Body of pancreas (tissue), 4 donors: Measurements from ENCODE around the gene MYRFL. TPM values are rescaled to one million over a fixed set of nuclear protein-coding genes. Genes with fewer than 3 reads are reported as not detected.

ENCODE experiments used
- ATAC-seq: fragments of 150-250 bp; one replicate; pipeline ENCODE4 v1.9.1; 2016
- DNase-seq, 4 donors: peaks; one replicate each; pipeline ENCODE4 v3.0.0-alpha.2; 2019
- H3K27ac ChIP-seq, 4 donors: fragments of 200-600 bp; sonication (generic); 1 replicate in 3 of 4; 2 replicates in 1 of 4; pipeline versions ENCODE4 v1.5.1 to v1.6.1; 2016 to 2019; ENCODE audit warnings: mild to moderate bottlenecking in 1 of 4, mixed read lengths in 1 of 4, moderate library complexity in 1 of 4
- H3K27me3 ChIP-seq, 2 donors: fragments of 200-600 bp; sonication (generic); one replicate each; pipeline ENCODE4 v1.6.0; 2016; ENCODE audit warnings: mild to moderate bottlenecking in 1 of 2
- H3K36me3 ChIP-seq, 2 donors: fragments of 200-600 bp; sonication (generic); replicated peaks in 1 of 2; 2 replicates each; pipeline ENCODE4 v1.5.1; 2016; ENCODE audit warnings: low read depth in 2 of 2; ENCODE audit not compliant: insufficient read depth in 1 of 2
- H3K4me1 ChIP-seq: fragments of 200-600 bp; sonication (generic); one replicate; pipeline ENCODE4 v1.6.0; 2016
- H3K4me3 ChIP-seq, 2 donors: fragments of 200-600 bp; sonication (generic); 1 replicate in 1 of 2; 2 replicates in 1 of 2; pipeline ENCODE4 v1.5.1; 2016 to 2019
- H3K9me3 ChIP-seq, 3 donors: fragments of 200-600 bp; sonication (generic); 1 replicate in 2 of 3; 2 replicates in 1 of 3; pipeline ENCODE4 v1.5.1; 2016
- CTCF ChIP-seq, 7 experiments: fragments of 450-650 bp in 4 of 7; fragments of 200-600 bp in 3 of 7; sonication (generic) in 3 of 7; IDR thresholded peaks; one replicate each; pipeline ENCODE4 v1.5.1; 2016 to 2019; ENCODE audit warnings: antibody characterized with exemption in 7 of 7
- POLR2A ChIP-seq, 3 donors: fragments of 450-650 bp; IDR thresholded peaks; one replicate each; pipeline ENCODE4 v1.6.1; 2016; ENCODE audit warnings: antibody characterized with exemption in 3 of 3, mild to moderate bottlenecking in 2 of 3
- WGBS, 2 donors: methylation state at CpG; one replicate each; pipeline ENCODE4 v1.1.5; 2017; 5-methylcytosine and 5-hydroxymethylcytosine counted together
- intact Hi-C: fragments of 100-400 bp; cut with DNase I; formaldehyde crosslinking; loops from one replicate; pipeline ENCODE4 v1.15.1; 2023
- total RNA-seq, 2 donors: library from RNA; depleted of rRNA; stranded (reverse); fragments of >200 nt; gene quantifications; one replicate each; pipeline ENCODE4 v1.1.0, GENCODE V29; 2016

MYRFL gene
- total RNA-seq, 2 donors from 2014 or later = under 0.01 to 0.52 TPM

- no peaks in the 10 kb centered on the region for H3K9me3 ChIP-seq
- peaks cover 14% of the 10 kb centered on the region for H3K4me1 ChIP-seq
- no peak overlapping the region for H3K4me3 ChIP-seq
- H3K36me3 ChIP-seq = no peaks in the 10 kb centered on the region
- TF ChIP-seq POLR2A (IDR thresholded peaks at IDR 0.05) = no peak
- TF ChIP-seq CTCF (IDR thresholded peaks at IDR 0.05) = no peak
- intact Hi-C loops = no loop called here
- WGBS, 2 donors = 89 to 94% methylated on average over 7 of the region's 7 CpGs
- ATAC-seq (no peak), DNase-seq (no peak)
- H3K27me3 ChIP-seq = no peaks in the 10 kb centered on the region
- H3K27ac ChIP-seq = no peak overlapping the region
Measured at GRCh38 chr12:69984241-69984640, 159.2 kb downstream of the MYRFL start.

- no peaks in the 10 kb centered on the region for H3K36me3 ChIP-seq
- H3K27me3 ChIP-seq = no peaks in the 10 kb centered on the region
- no peak overlapping the region for H3K27ac ChIP-seq
- 81 to 93% methylated on average over 4 of the region's 4 CpGs for WGBS, 2 donors
- no peak for ATAC-seq
- DNase-seq = no peak
- no peaks in the 10 kb centered on the region for H3K9me3 ChIP-seq
- H3K4me3 ChIP-seq = no peak overlapping the region
- intact Hi-C loops = no loop called here
- peaks cover 14% of the 10 kb centered on the region for H3K4me1 ChIP-seq
- peak in 1 of 7 experiments; percentile 4 for TF ChIP-seq CTCF (IDR thresholded peaks at IDR 0.05)
- no peak for TF ChIP-seq POLR2A (IDR thresholded peaks at IDR 0.05)
Measured at GRCh38 chr12:69985656-69986055, 160.6 kb downstream of the MYRFL start.

GRCh38 chr12:69986114-69986513 is 161.1 kb downstream of the MYRFL start:
- DNase-seq (no peak), ATAC-seq (no peak)
- Histone ChIP-seq H3K27ac (no peak overlapping the region), H3K27me3 (no peaks in the 10 kb centered on the region), H3K36me3 (no peaks in the 10 kb centered on the region), H3K4me1 (peaks cover 14% of the 10 kb centered on the region), H3K9me3 (no peaks in the 10 kb centered on the region), H3K4me3 (no peak overlapping the region)
- intact Hi-C loops = no loop called here
- 61 to 77% methylated on average over 3 of the region's 3 CpGs for whole genome bisulfite sequencing, 2 donors
- TF ChIP-seq CTCF (IDR thresholded peaks at IDR 0.05) = no peak
- TF ChIP-seq POLR2A (IDR thresholded peaks at IDR 0.05) = no peak

GRCh38 chr12:69987579-69988091 is 162.6 kb downstream of the MYRFL start:
- TF ChIP-seq CTCF (IDR thresholded peaks at IDR 0.05) (no peak), POLR2A (IDR thresholded peaks at IDR 0.05) (no peak)
- H3K9me3 ChIP-seq = no peaks in the 10 kb centered on the region
- no peaks in the 10 kb centered on the region for H3K36me3 ChIP-seq
- no peaks in the 10 kb centered on the region for H3K27me3 ChIP-seq
- no peak overlapping the region for H3K4me3 ChIP-seq
- peak overlapping the region in 3 of 4 donors; percentile 13 to 83 (median 78) for H3K27ac ChIP-seq
- 3 to 11% methylated on average over 2 of the region's 2 CpGs for WGBS, 2 donors
- ATAC-seq (peak; percentile 98), DNase-seq (peak; percentile 32 to 78 (median 46))
- intact Hi-C loops = no loop called here
- H3K4me1 ChIP-seq = peaks cover 14% of the 10 kb centered on the region
